Fibroblast of pulmonary artery (primary cell): ENCODE measurements around the gene FLT1.

Experiments used
- DNase-seq: peaks from one replicate; pipeline ENCODE4 v3.0.0-alpha.2; 2010; ENCODE audit warnings: low read depth
- H3K4me3 ChIP-seq: replicated peaks from 2 replicates; pipeline ENCODE4 v1.5.1; 2011; ENCODE audit warnings: low read depth, mild to moderate bottlenecking, control low read depth, low read length, moderate library complexity
- TF ChIP-seq, protein P1 (sequence below): IDR thresholded peaks from 2 replicates; pipeline ENCODE4 v1.5.1; 2011; ENCODE audit warnings: mild to moderate bottlenecking, control low read depth, low read length, inconsistent platforms; ENCODE audit errors: missing control alignments

FLT1 gene

DNA sequence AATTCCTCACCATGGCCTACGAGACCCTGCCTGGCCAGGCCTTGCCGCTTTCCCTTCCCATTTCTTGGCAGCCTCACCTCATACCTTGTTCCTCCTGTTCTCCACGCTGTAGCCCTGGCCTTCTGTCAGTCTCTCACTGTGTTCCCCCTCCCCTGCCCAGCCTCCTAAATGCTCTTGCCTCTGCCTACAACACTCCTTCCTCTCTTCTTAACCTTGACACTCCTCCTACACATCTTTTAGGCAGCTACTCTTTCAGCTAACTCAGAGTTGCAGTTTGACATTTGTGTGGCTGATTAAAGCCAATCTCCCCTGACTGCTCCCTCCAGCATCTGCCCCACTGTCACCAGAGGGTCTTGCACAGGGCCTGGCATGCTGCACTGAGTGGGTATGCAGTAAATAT lies 150.8 kb downstream of the FLT1 start:
- TF ChIP-seq, protein P1, sequence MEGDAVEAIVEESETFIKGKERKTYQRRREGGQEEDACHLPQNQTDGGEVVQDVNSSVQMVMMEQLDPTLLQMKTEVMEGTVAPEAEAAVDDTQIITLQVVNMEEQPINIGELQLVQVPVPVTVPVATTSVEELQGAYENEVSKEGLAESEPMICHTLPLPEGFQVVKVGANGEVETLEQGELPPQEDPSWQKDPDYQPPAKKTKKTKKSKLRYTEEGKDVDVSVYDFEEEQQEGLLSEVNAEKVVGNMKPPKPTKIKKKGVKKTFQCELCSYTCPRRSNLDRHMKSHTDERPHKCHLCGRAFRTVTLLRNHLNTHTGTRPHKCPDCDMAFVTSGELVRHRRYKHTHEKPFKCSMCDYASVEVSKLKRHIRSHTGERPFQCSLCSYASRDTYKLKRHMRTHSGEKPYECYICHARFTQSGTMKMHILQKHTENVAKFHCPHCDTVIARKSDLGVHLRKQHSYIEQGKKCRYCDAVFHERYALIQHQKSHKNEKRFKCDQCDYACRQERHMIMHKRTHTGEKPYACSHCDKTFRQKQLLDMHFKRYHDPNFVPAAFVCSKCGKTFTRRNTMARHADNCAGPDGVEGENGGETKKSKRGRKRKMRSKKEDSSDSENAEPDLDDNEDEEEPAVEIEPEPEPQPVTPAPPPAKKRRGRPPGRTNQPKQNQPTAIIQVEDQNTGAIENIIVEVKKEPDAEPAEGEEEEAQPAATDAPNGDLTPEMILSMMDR, result no peak
- no peak overlapping the region for H3K4me3 ChIP-seq
- DNase-seq, result no peak

DNA sequence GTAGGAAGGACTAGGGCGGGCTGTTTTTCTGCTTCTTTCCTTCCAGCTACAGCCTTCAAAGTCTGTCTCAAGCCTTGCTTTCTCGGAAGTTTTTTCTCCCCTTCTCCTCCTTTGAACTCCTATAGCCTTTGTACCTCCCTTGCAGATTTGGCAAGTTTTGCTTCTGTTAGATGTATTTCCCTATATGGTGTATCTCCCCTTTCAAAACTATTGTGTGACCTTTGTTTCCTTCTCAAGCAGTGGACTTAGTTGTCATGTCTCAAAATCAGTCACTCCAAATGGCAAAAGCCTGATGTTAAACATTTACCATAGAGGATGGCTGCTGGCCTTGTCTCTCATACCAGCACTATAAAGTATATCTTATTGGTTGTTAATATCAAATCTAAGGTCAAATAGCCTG lies 152.7 kb downstream of the FLT1 start:
- TF ChIP-seq, protein P1, result no peak
- no peak overlapping the region for H3K4me3 ChIP-seq
- no peak for DNase-seq

GRCh38 chr13:28340272-28340793 lies 154.6 kb downstream of the FLT1 start:
- TF ChIP-seq, protein P1, result no peak
- no peak for DNase-seq
- no peak overlapping the region for H3K4me3 ChIP-seq

DNA sequence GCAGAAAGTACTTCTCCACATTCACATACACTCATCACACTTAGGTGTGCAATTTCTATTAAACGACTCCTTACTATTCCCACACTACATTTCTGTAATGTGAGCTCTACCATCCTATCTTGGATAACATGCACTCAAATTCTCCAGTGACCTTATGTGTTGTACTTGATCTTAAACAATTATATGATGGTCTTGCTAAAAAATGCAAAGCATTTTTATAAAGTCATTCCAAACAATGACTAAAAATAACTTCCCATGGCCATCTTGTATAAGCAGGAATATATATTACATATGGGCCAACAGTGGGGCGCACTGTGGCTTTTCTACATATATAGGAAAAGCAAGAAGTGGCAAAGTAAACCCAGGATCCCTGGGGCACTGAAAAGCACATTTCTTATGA lies 155.5 kb downstream of the FLT1 start:
- H3K4me3 ChIP-seq, result no peak overlapping the region
- TF ChIP-seq, protein P1, result no peak
- peak; percentile 42 for DNase-seq

GRCh38 chr13:28338742-28339141 lies 156.2 kb downstream of the FLT1 start:
- TF ChIP-seq, protein P1, result no peak
- no peak for DNase-seq
- no peak overlapping the region for H3K4me3 ChIP-seq

DNA sequence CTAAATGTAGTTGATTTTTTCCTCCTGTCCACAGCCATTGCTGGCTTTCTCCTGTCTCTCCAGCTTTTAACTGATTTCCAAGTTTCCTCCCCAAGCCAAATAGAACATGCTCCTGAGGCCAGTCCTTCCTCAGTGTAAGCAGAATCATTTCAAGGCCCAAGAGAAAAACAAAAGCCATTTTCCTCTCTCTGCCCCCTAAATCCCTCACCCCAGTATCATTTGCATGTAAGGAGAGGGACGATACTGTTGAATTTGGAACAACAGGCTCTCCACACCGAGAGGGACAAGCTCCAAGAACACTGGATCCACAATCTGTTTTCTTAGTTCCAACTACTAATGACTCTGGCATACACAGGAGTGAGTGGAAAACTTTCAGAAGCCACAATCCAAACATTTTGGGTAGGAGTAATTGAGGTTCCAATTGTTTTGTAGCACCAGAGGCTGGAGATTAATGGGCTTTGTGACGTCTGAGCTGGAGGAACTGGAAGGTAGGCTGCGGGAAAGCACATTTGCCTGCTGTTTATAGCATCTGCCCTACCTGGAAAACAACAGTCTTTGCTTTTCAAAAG lies 156.8 kb downstream of the FLT1 start:
- no peak for DNase-seq
- H3K4me3 ChIP-seq, result no peak overlapping the region
- TF ChIP-seq, protein P1, result no peak
